GM12878 (cell line): Measurements from ENCODE around the gene CPT1C. TPM values are rescaled to one million over a fixed set of nuclear protein-coding genes. Genes with fewer than 3 reads are reported as not detected.

ENCODE experiments used
- ATAC-seq: fragments of 200-7000 bp; cut with Tn5 transposase; 3 replicates; pipeline ENCODE4 v1.9.1; 2020; ENCODE audit warnings: mild to moderate bottlenecking, moderate library complexity
- BruUV-seq: library from RNA; stranded (reverse); fragments of 400-500 nt; replicated peaks from 2 replicates; lab custom pipeline; 2021; lab: Mats Ljungman, UMichigan
- CTCF ChIA-PET: fragments of 300-600 bp; sonication (Branson Sonifier 250); formaldehyde crosslinking; extraction: SDS; loops from one replicate; lab custom pipeline; 2021; ENCODE audit warnings: inconsistent platforms; lab: Yijun Ruan, JAX
- POLR2A ChIA-PET: fragments of 350-600 bp; formaldehyde crosslinking; extraction: SDS; loops from one replicate; lab custom pipeline; 2021; ENCODE audit warnings: inconsistent platforms; lab: Charles Lee
- RAD21 ChIA-PET: fragments of 300-600 bp; sonication (Branson Sonifier 250); formaldehyde crosslinking; loops from one replicate; lab custom pipeline; 2023; ENCODE audit warnings: antibody characterized with exemption; ENCODE audit not compliant: unreplicated experiment; lab: Charles Lee
- SMC1A ChIA-PET: fragments of 300-600 bp; sonication (Branson Sonifier 250); formaldehyde crosslinking; loops from one replicate; lab custom pipeline; 2023; ENCODE audit not compliant: unreplicated experiment, uncharacterized antibody; lab: Charles Lee
- DNase-seq: peaks from one replicate; pipeline ENCODE4 v3.0.0-alpha.2; 2011; ENCODE audit warnings: low read depth, low spot score
- FAIRE-seq: peaks from 3 replicates; lab custom pipeline; 2011; peaks lifted over from hg19 to GRCh38; lab: Jason Lieb, UNC
- H2AFZ ChIP-seq: 2 replicates; pipeline ENCODE4 v1.6.0; 2011; ENCODE audit warnings: low read depth, low read length, control low read depth; ENCODE audit not compliant: control insufficient read depth
- H3K27ac ChIP-seq: 2 replicates; pipeline ENCODE4 v1.5.1; 2011; ENCODE audit warnings: control low read depth; ENCODE audit not compliant: control insufficient read depth, insufficient read depth
- H3K27me3 ChIP-seq, 2 experiments: replicated peaks in 1 of 2; 2 replicates each; pipeline versions ENCODE4 v1.6.0 to v1.6.1; 2011; ENCODE audit warnings: low read length in 1 of 2; ENCODE audit not compliant: control insufficient read depth in 2 of 2, insufficient read depth in 2 of 2
- H3K36me3 ChIP-seq, 2 experiments: 2 replicates each; pipeline ENCODE4 v1.5.1; 2011; ENCODE audit warnings: low read length in 1 of 2; ENCODE audit not compliant: control insufficient read depth in 2 of 2, insufficient read depth in 2 of 2
- H3K4me1 ChIP-seq: 2 replicates; pipeline ENCODE4 v1.6.1; 2011; ENCODE audit warnings: mild to moderate bottlenecking, low read length, moderate library complexity, mixed read lengths; ENCODE audit not compliant: control insufficient read depth, insufficient read depth
- H3K4me2 ChIP-seq: 2 replicates; pipeline ENCODE4 v1.6.0; 2011; ENCODE audit warnings: control low read depth; ENCODE audit not compliant: control insufficient read depth, insufficient read depth
- H3K4me3 ChIP-seq: fragments of 200-600 bp; sonication (generic); 2 replicates; pipeline ENCODE4 v1.5.1; 2016
- H3K79me2 ChIP-seq: 2 replicates; pipeline ENCODE4 v1.6.0; 2011; ENCODE audit warnings: low read length; ENCODE audit not compliant: control insufficient read depth, insufficient read depth
- H3K9ac ChIP-seq: 2 replicates; pipeline ENCODE4 v1.8.0; 2011; ENCODE audit warnings: low read length, control low read depth, mixed read lengths; ENCODE audit not compliant: control insufficient read depth, insufficient read depth
- H3K9me3 ChIP-seq: replicated peaks from 3 replicates; pipeline ENCODE4 v1.5.1; 2011; ENCODE audit warnings: mild to moderate bottlenecking, low read length; ENCODE audit not compliant: control insufficient read depth, insufficient read depth
- H4K20me1 ChIP-seq: 2 replicates; pipeline ENCODE4 v1.6.0; 2011; ENCODE audit not compliant: control insufficient read depth, insufficient read depth
- CREM ChIP-seq: IDR thresholded peaks from 2 replicates; pipeline ENCODE4 v1.6.1; 2014; ENCODE audit warnings: antibody characterized with exemption, low read depth
- EZH2 ChIP-seq: IDR thresholded peaks from 2 replicates; pipeline ENCODE4 v1.6.1; 2012; ENCODE audit warnings: low read depth, mild to moderate bottlenecking, control low read depth, inconsistent platforms, low read length, borderline replicate concordance; ENCODE audit not compliant: control insufficient read depth
- NFYB ChIP-seq: IDR thresholded peaks from 2 replicates; pipeline ENCODE4 v1.6.1; 2011; ENCODE audit warnings: low read depth, mild to moderate bottlenecking, low read length, improper control_type of control experiment, moderate library complexity; ENCODE audit not compliant: insufficient read depth
- PAX5 ChIP-seq: IDR thresholded peaks from 2 replicates; pipeline ENCODE4 v1.6.1; 2011; ENCODE audit warnings: low read depth, low read length, borderline replicate concordance
- SMAD1 ChIP-seq: fragments of 450-650 bp; IDR thresholded peaks from 2 replicates; pipeline ENCODE4 v1.6.1; 2018; ENCODE audit warnings: mild to moderate bottlenecking, low read depth; ENCODE audit not compliant: partially characterized antibody
- SMC3 ChIP-seq: IDR thresholded peaks from 2 replicates; pipeline ENCODE4 v1.6.1; 2011; ENCODE audit warnings: low read length, improper control_type of control experiment, borderline replicate concordance
- ZNF274 ChIP-seq: IDR thresholded peaks from one replicate; pipeline ENCODE4 v1.8.0; 2011; ENCODE audit not compliant: insufficient read length, insufficient read depth
- WGBS: methylation state at CpG from one replicate; pipeline ENCODE4 v1.1.6; 2016; ENCODE audit warnings: low lambda C conversion rate; ENCODE audit not compliant: insufficient replicate concordance, insufficient coverage; ENCODE audit errors: missing lambda C conversion rate; 5-methylcytosine and 5-hydroxymethylcytosine counted together
- in situ Hi-C: fragments of 300-500 bp; cut with MboI; formaldehyde crosslinking; loops from 9 replicates; pipeline ENCODE4 v1.14.3; 2018; ENCODE audit warnings: mixed read lengths
- intact Hi-C: fragments of 100-400 bp; cut with micrococcal nuclease; formaldehyde crosslinking; loops from one replicate; pipeline ENCODE4 v1.14.2; 2022; ENCODE audit not compliant: unreplicated experiment
- polyA plus RNA-seq, 11 experiments: library from polyadenylated mRNA; depleted of rRNA in 4 of 11; unstranded in 6 of 11; stranded (reverse) in 5 of 11; fragments of >200 nt; fragmentation: Nextera tagmentation in 4 of 11; fragmentation: Illumina TruSeq in 1 of 11; extraction: Ambion mirVana in 4 of 11; extraction: Trizol in 1 of 11; gene quantifications; 1 replicate in 1 of 11; 2 replicates in 10 of 11; pipeline versions ENCODE4 v1.2.1 to v1.2.3, GENCODE V29; 2011 to 2016; ENCODE audit warnings: inconsistent platforms in 2 of 11, missing spikeins in 2 of 11, low read depth in 1 of 11
- total RNA-seq, 4 experiments: library from RNA; depleted of rRNA in 3 of 4; stranded (reverse); fragments of >200 nt in 3 of 4; fragmentation: Illumina TruSeq in 1 of 4; extraction: Trizol in 1 of 4; gene quantifications; 2 replicates each; pipeline versions ENCODE4 v1.2.1 to v1.2.3, GENCODE V29; 2013 to 2021
- TF ChIP-seq, protein P1 (sequence below): IDR thresholded peaks from 2 replicates; pipeline ENCODE4 v1.6.1; 2012; ENCODE audit warnings: low read depth, low read length, improper control_type of control experiment
- TF ChIP-seq, protein P2 (sequence below): fragments of 150-350 bp; IDR thresholded peaks from 2 replicates; pipeline ENCODE4 v1.6.1; 2016; ENCODE audit warnings: low read depth, low read length
- TF ChIP-seq, protein P3 (sequence below): fragments of 450-650 bp; conservative IDR thresholded peaks from 2 replicates; pipeline ENCODE4 v1.6.1; 2017; ENCODE audit warnings: mild to moderate bottlenecking, moderate library complexity
- TF ChIP-seq, protein P4 (sequence below): IDR thresholded peaks from 2 replicates; pipeline ENCODE4 v1.6.1; 2011; ENCODE audit warnings: low read depth, low read length, improper control_type of control experiment, borderline replicate concordance

Gene CPT1C
- total and polyA plus RNA-seq, 10 of the 15 experiments (the other 5 are each of a cell fraction or from before 2014, with no cell fraction given): 0.04 to 0.56 (median 0.21) TPM; not detected in 3

DNA sequence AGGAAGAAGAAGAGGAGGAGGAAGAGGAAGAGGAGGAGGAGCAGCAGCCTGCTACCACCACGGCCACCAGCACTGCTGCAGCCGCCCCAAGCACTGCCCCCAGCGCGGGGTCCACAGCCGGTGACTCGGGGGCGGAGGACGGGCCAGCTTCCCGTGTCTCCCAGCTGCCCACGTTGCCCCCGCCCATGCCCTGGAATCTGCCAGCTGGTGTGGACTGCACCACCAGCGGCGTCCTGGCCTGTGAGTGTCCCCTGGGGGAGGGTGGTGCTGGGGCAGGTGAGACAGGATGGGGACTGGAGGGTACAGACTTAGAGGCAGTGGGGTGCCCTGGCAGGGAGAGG, 37.5 kb upstream of the CPT1C start:
- no peak overlapping the region for H3K4me2 ChIP-seq
- no peaks in the 10 kb centered on the region for H3K4me1 ChIP-seq
- H3K36me3 ChIP-seq: peaks cover 0 to 26% of the 10 kb centered on the region in 2 experiments; a peak in 3 of 4 replicates
- no peak overlapping the region for H3K4me3 ChIP-seq
- RAD21 ChIA-PET: no interaction called here
- FAIRE-seq: no peak
- TF ChIP-seq, protein P1, sequence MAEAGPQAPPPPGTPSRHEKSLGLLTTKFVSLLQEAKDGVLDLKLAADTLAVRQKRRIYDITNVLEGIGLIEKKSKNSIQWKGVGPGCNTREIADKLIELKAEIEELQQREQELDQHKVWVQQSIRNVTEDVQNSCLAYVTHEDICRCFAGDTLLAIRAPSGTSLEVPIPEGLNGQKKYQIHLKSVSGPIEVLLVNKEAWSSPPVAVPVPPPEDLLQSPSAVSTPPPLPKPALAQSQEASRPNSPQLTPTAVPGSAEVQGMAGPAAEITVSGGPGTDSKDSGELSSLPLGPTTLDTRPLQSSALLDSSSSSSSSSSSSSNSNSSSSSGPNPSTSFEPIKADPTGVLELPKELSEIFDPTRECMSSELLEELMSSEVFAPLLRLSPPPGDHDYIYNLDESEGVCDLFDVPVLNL: no peak
- TF ChIP-seq, protein P2, sequence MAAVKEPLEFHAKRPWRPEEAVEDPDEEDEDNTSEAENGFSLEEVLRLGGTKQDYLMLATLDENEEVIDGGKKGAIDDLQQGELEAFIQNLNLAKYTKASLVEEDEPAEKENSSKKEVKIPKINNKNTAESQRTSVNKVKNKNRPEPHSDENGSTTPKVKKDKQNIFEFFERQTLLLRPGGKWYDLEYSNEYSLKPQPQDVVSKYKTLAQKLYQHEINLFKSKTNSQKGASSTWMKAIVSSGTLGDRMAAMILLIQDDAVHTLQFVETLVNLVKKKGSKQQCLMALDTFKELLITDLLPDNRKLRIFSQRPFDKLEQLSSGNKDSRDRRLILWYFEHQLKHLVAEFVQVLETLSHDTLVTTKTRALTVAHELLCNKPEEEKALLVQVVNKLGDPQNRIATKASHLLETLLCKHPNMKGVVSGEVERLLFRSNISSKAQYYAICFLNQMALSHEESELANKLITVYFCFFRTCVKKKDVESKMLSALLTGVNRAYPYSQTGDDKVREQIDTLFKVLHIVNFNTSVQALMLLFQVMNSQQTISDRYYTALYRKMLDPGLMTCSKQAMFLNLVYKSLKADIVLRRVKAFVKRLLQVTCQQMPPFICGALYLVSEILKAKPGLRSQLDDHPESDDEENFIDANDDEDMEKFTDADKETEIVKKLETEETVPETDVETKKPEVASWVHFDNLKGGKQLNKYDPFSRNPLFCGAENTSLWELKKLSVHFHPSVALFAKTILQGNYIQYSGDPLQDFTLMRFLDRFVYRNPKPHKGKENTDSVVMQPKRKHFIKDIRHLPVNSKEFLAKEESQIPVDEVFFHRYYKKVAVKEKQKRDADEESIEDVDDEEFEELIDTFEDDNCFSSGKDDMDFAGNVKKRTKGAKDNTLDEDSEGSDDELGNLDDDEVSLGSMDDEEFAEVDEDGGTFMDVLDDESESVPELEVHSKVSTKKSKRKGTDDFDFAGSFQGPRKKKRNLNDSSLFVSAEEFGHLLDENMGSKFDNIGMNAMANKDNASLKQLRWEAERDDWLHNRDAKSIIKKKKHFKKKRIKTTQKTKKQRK: no peak
- no peak for TF ChIP-seq ZNF274
- TF ChIP-seq CREM: no peak
- no peak for TF ChIP-seq SMC3
- TF ChIP-seq SMAD1: no peak
- TF ChIP-seq EZH2: no peak
- no peak for TF ChIP-seq PAX5
- TF ChIP-seq, protein P3, sequence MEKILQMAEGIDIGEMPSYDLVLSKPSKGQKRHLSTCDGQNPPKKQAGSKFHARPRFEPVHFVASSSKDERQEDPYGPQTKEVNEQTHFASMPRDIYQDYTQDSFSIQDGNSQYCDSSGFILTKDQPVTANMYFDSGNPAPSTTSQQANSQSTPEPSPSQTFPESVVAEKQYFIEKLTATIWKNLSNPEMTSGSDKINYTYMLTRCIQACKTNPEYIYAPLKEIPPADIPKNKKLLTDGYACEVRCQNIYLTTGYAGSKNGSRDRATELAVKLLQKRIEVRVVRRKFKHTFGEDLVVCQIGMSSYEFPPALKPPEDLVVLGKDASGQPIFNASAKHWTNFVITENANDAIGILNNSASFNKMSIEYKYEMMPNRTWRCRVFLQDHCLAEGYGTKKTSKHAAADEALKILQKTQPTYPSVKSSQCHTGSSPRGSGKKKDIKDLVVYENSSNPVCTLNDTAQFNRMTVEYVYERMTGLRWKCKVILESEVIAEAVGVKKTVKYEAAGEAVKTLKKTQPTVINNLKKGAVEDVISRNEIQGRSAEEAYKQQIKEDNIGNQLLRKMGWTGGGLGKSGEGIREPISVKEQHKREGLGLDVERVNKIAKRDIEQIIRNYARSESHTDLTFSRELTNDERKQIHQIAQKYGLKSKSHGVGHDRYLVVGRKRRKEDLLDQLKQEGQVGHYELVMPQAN: no peak
- TF ChIP-seq, protein P4, sequence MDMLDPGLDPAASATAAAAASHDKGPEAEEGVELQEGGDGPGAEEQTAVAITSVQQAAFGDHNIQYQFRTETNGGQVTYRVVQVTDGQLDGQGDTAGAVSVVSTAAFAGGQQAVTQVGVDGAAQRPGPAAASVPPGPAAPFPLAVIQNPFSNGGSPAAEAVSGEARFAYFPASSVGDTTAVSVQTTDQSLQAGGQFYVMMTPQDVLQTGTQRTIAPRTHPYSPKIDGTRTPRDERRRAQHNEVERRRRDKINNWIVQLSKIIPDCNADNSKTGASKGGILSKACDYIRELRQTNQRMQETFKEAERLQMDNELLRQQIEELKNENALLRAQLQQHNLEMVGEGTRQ: no peak
- no peak for TF ChIP-seq NFYB
- TF ChIP-seq, all 136 proteins: peak for 0
- SMC1A ChIA-PET: no interaction called here
- POLR2A ChIA-PET: no interaction called here
- no TSS peak for BruUV-seq
- Histone ChIP-seq H3K79me2 (no peaks in the 10 kb centered on the region), H3K27ac (no peak overlapping the region), H2AFZ (no peak overlapping the region), H4K20me1 (no peaks in the 10 kb centered on the region), H3K27me3 (no peaks in the 10 kb centered on the region), H3K9me3 (no peaks in the 10 kb centered on the region), H3K9ac (no peak overlapping the region)
- no peak for DNase-seq
- in situ Hi-C loops: no loop called here
- ATAC-seq: no peak
- intact Hi-C loops: no loop called here
- 94% methylated on average over 13 of the region's 13 CpGs for WGBS
- CTCF ChIA-PET: no interaction called here
